ENCODE measurements around the gene GRID2IP.

- TF ChIP-seq CTCF (conservative IDR thresholded peaks at IDR 0.05; ENCODE audit: low read depth, low read length) (no peak), EZH2 (IDR thresholded peaks at IDR 0.05; ENCODE audit: borderline replicate concordance, low read depth, low read length, poor library complexity, severe bottlenecking) (no peak)
Measured at GRCh38 chr7:6554848-6555247, 3.6 kb upstream of the GRID2IP start.
